Smooth muscle cell (in vitro differentiated cells): ENCODE results near the gene C4orf17. TPM values are rescaled to one million over a fixed set of nuclear protein-coding genes. Genes with fewer than 3 reads are reported as not detected.

Experiments
- DNase-seq: peaks from one replicate; lab custom pipeline; 2025; ENCODE audit not compliant: unreplicated experiment; lab: John Stamatoyannopoulos, UW
- H2AFZ ChIP-seq: fragments of 200-600 bp; sonication (generic); 2 replicates; pipeline ENCODE4 v1.6.0; 2016; ENCODE audit warnings: antibody characterized with exemption, low read depth, mild to moderate bottlenecking
- H3F3A ChIP-seq: fragments of 200-600 bp; sonication (generic); 2 replicates; pipeline ENCODE4 v1.6.0; 2017; ENCODE audit warnings: antibody characterized with exemption, low read depth
- H3K27ac ChIP-seq: fragments of 200-600 bp; sonication (generic); 2 replicates; pipeline ENCODE4 v1.5.1; 2016; ENCODE audit warnings: low read depth, mild to moderate bottlenecking
- H3K27me3 ChIP-seq: fragments of 200-600 bp; sonication (generic); 2 replicates; pipeline ENCODE4 v1.6.1; 2016; ENCODE audit warnings: low read depth, mild to moderate bottlenecking
- H3K36me3 ChIP-seq: fragments of 200-600 bp; sonication (generic); 2 replicates; pipeline ENCODE4 v1.5.1; 2016; ENCODE audit warnings: low read depth
- H3K4me1 ChIP-seq: fragments of 200-600 bp; sonication (generic); 2 replicates; pipeline ENCODE4 v1.5.1; 2016; ENCODE audit warnings: low read depth
- H3K4me2 ChIP-seq: fragments of 200-600 bp; sonication (generic); 2 replicates; pipeline ENCODE4 v1.6.0; 2016; ENCODE audit warnings: mild to moderate bottlenecking
- H3K4me3 ChIP-seq: fragments of 200-600 bp; sonication (generic); 2 replicates; pipeline ENCODE4 v1.5.1; 2016; ENCODE audit warnings: mild to moderate bottlenecking
- H3K79me2 ChIP-seq: fragments of 200-600 bp; sonication (generic); 2 replicates; pipeline ENCODE4 v1.6.0; 2016; ENCODE audit warnings: low read depth, mild to moderate bottlenecking
- H3K9ac ChIP-seq: fragments of 200-600 bp; sonication (generic); 2 replicates; pipeline ENCODE4 v1.6.0; 2016; ENCODE audit warnings: low read depth
- H3K9me3 ChIP-seq: fragments of 200-600 bp; sonication (generic); replicated peaks from 2 replicates; pipeline ENCODE4 v1.5.1; 2016; ENCODE audit warnings: low read depth
- H4K20me1 ChIP-seq: fragments of 200-600 bp; sonication (generic); 2 replicates; pipeline ENCODE4 v1.6.0; 2016; ENCODE audit warnings: low read depth
- CTCF ChIP-seq: fragments of 200-600 bp; sonication (generic); IDR thresholded peaks from 2 replicates; pipeline ENCODE4 v1.5.1; 2017; ENCODE audit warnings: borderline replicate concordance, mild to moderate bottlenecking, antibody characterized with exemption; ENCODE audit not compliant: insufficient read depth, poor library complexity, severe bottlenecking
- WGBS: methylation state at CpG from one replicate; pipeline ENCODE4 v1.1.7; 2016; ENCODE audit warnings: low lambda C conversion rate; 5-methylcytosine and 5-hydroxymethylcytosine counted together
- polyA plus RNA-seq: library from polyadenylated mRNA; unstranded; fragments of >200 nt; fragmentation: Nextera tagmentation; extraction: Ambion mirVana; gene quantifications from 2 replicates; pipeline ENCODE4 v1.2.1, GENCODE V29; 2016
- total RNA-seq: library from RNA; depleted of rRNA; stranded (reverse); fragments of >200 nt; gene quantifications from 2 replicates; pipeline ENCODE4 v1.2.3, GENCODE V29; 2014

Gene C4orf17
- total and polyA plus RNA-seq, 2 experiments from 2014 or later = not detected

GRCh38 chr4:99552872-99553271 is 42.1 kb downstream of the C4orf17 start:
- H3F3A ChIP-seq = no peaks in the 10 kb centered on the region
- H3K4me2 ChIP-seq = no peak overlapping the region
- WGBS = 97% methylated on average over 2 of the region's 2 CpGs

GRCh38 chr4:99563310-99564186 is 52.7 kb downstream of the C4orf17 start, which contains the start of gene TRMT10A:
TSS of gene TRMT10A (minus strand) at chr4:99564039. CDS start at chr4:99559338, 4,701 bp downstream.
- no peaks in the 10 kb centered on the region for H3K79me2 ChIP-seq
- peak; percentile 97 for DNase-seq

More at GRCh38 chr4:99552872-99553271, 42.1 kb downstream of the C4orf17 start:
- no peak overlapping the region for H3K4me3 ChIP-seq
- DNase-seq = no peak
- H2AFZ ChIP-seq = no peak overlapping the region
- H3K79me2 ChIP-seq = no peaks in the 10 kb centered on the region
- H3K36me3 ChIP-seq = no peaks in the 10 kb centered on the region
- no peaks in the 10 kb centered on the region for H3K27me3 ChIP-seq
- no peak overlapping the region for H3K9ac ChIP-seq
- H4K20me1 ChIP-seq = no peaks in the 10 kb centered on the region
- no peaks in the 10 kb centered on the region for H3K9me3 ChIP-seq
- no peaks in the 10 kb centered on the region for H3K4me1 ChIP-seq
- no peak for TF ChIP-seq CTCF
- no peak overlapping the region for H3K27ac ChIP-seq

DNA sequence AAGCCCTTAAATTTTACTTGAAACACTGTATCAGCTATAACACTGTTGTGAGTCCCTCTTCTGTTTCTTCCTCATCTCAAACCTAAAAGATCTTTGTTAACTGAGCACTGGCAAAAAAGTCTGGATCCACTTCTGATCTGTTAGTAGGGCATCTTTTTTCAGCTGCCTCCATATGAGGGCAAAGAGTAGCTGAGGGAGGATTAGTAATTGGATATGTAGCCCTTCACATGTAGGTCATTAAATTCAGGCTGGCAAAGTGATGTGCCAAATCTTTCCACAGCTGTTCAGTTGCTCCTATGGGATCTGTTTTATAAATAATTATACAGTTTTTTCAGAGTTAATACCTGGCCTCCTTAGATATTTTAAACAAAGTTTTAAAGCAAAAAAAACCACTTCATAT is 54.1 kb downstream of the C4orf17 start:
- no peak for DNase-seq
- no peak overlapping the region for H3K4me3 ChIP-seq
- no peak overlapping the region for H3K9ac ChIP-seq
- H3F3A ChIP-seq = no peaks in the 10 kb centered on the region
- no peaks in the 10 kb centered on the region for H3K36me3 ChIP-seq
- H3K4me1 ChIP-seq = peaks cover 5% of the 10 kb centered on the region
- no peaks in the 10 kb centered on the region for H3K9me3 ChIP-seq
- no peak for TF ChIP-seq CTCF
- peaks cover 6% of the 10 kb centered on the region for H3K27me3 ChIP-seq
- H3K79me2 ChIP-seq = no peaks in the 10 kb centered on the region
- H3K4me2 ChIP-seq = no peak overlapping the region
- H2AFZ ChIP-seq = peak overlapping the region; percentile 76
- H3K27ac ChIP-seq = no peak overlapping the region
- H4K20me1 ChIP-seq = no peaks in the 10 kb centered on the region

More at GRCh38 chr4:99563310-99564186, 52.7 kb downstream of the C4orf17 start, which contains the start of gene TRMT10A:
- under 1% methylated on average over 47 of the region's 48 CpGs for WGBS
- Histone ChIP-seq H3F3A (no peaks in the 10 kb centered on the region), H3K4me3 (peak within 1 kb of the TSS; percentile 64), H3K27ac (peak within 1 kb of the TSS; percentile 97), H3K36me3 (no peaks in the 10 kb centered on the region), H3K27me3 (peaks cover 4% of the 10 kb centered on the region), H3K4me2 (peak within 1 kb of the TSS; percentile 89), H3K4me1 (peaks cover 5% of the 10 kb centered on the region), H4K20me1 (no peaks in the 10 kb centered on the region), H2AFZ (peak within 1 kb of the TSS; percentile 76), H3K9me3 (no peaks in the 10 kb centered on the region), H3K9ac (peak within 1 kb of the TSS; percentile 91)
- TF ChIP-seq CTCF = no peak

GRCh38 chr4:99571883-99572282 is 61.1 kb downstream of the C4orf17 start:
- Histone ChIP-seq H3K9me3 (no peaks in the 10 kb centered on the region), H4K20me1 (no peaks in the 10 kb centered on the region), H3K36me3 (no peaks in the 10 kb centered on the region), H3K79me2 (no peaks in the 10 kb centered on the region), H3K4me1 (no peaks in the 10 kb centered on the region), H3K4me2 (no peak overlapping the region), H2AFZ (no peak overlapping the region), H3K27me3 (peaks cover 16% of the 10 kb centered on the region), H3K9ac (no peak overlapping the region), H3K27ac (no peak overlapping the region), H3F3A (no peaks in the 10 kb centered on the region), H3K4me3 (no peak overlapping the region)
- 78% methylated on average over 1 of the region's 1 CpG for WGBS
- no peak for TF ChIP-seq CTCF
- DNase-seq = no peak
